Keratinocyte (primary cell): ENCODE results near the gene SPRY4. TPM values are rescaled to one million over a fixed set of nuclear protein-coding genes. Genes with fewer than 3 reads are reported as not detected.

Experiments
- DNase-seq: peaks from one replicate; pipeline ENCODE4 v3.0.0-alpha.2; 2011; ENCODE audit warnings: low read depth, missing footprints, low spot score
- FAIRE-seq: peaks from 2 replicates; lab custom pipeline; 2011; peaks lifted over from hg19 to GRCh38; lab: Jason Lieb, UNC
- H2AFZ ChIP-seq: 2 replicates; pipeline ENCODE4 v1.6.0; 2012; ENCODE audit warnings: low read length, control low read depth, inconsistent platforms; ENCODE audit not compliant: control insufficient read depth
- H3K27ac ChIP-seq: 2 replicates; pipeline ENCODE4 v1.5.1; 2011; ENCODE audit warnings: low read length; ENCODE audit not compliant: control insufficient read depth, insufficient read depth
- H3K27me3 ChIP-seq: 3 replicates; pipeline ENCODE4 v1.6.0; 2011; ENCODE audit warnings: low read length; ENCODE audit not compliant: control insufficient read depth, insufficient read depth; ENCODE audit errors: extremely low read depth
- H3K36me3 ChIP-seq, 2 experiments: 2 replicates in 1 of 2; 3 replicates in 1 of 2; pipeline ENCODE4 v1.5.1; 2011; ENCODE audit warnings: low read length in 2 of 2, mild to moderate bottlenecking in 1 of 2; ENCODE audit not compliant: control insufficient read depth in 2 of 2, insufficient read depth in 2 of 2; ENCODE audit errors: extremely low read depth in 1 of 2
- H3K4me1 ChIP-seq: 3 replicates; pipeline ENCODE4 v1.5.1; 2011; ENCODE audit warnings: low read length; ENCODE audit not compliant: control insufficient read depth, insufficient read depth; ENCODE audit errors: extremely low read depth
- H3K4me2 ChIP-seq: 3 replicates; pipeline ENCODE4 v1.6.0; 2011; ENCODE audit warnings: low read depth, low read length; ENCODE audit not compliant: control insufficient read depth, insufficient read depth; ENCODE audit errors: extremely low read depth
- H3K4me3 ChIP-seq, 3 experiments: fragments of 200-600 bp in 1 of 3; sonication (generic) in 1 of 3; 2 replicates in 2 of 3; 3 replicates in 1 of 3; pipeline ENCODE4 v1.5.1; 2011 to 2016; ENCODE audit warnings: low read length in 3 of 3, mild to moderate bottlenecking in 3 of 3, control low read depth in 2 of 3, inconsistent platforms in 1 of 3, low read depth in 1 of 3, mixed read lengths in 1 of 3, mixed run types in 1 of 3, moderate library complexity in 1 of 3; ENCODE audit not compliant: control insufficient read depth in 2 of 3, insufficient read depth in 2 of 3; ENCODE audit errors: extremely low read depth in 1 of 3
- H3K79me2 ChIP-seq: 2 replicates; pipeline ENCODE4 v1.6.0; 2012; ENCODE audit warnings: low read length; ENCODE audit not compliant: control insufficient read depth, insufficient read depth
- H3K9ac ChIP-seq: 3 replicates; pipeline ENCODE4 v1.6.0; 2011; ENCODE audit warnings: low read length; ENCODE audit not compliant: control insufficient read depth, insufficient read depth; ENCODE audit errors: extremely low read depth
- H3K9me1 ChIP-seq: 3 replicates; pipeline ENCODE4 v1.6.0; 2011; ENCODE audit warnings: low read length; ENCODE audit not compliant: control insufficient read depth, insufficient read depth; ENCODE audit errors: extremely low read depth
- H3K9me3 ChIP-seq: 2 replicates; pipeline ENCODE4 v1.5.1; 2012; ENCODE audit warnings: low read depth, low read length; ENCODE audit not compliant: control insufficient read depth
- H4K20me1 ChIP-seq: 3 replicates; pipeline ENCODE4 v1.6.0; 2011; ENCODE audit warnings: low read length; ENCODE audit not compliant: control insufficient read depth, insufficient read depth; ENCODE audit errors: extremely low read depth
- CTCF ChIP-seq, 3 experiments: IDR thresholded peaks in 1 of 3; conservative IDR thresholded peaks in 1 of 3; optimal IDR thresholded peaks in 1 of 3; 2 replicates in 2 of 3; 3 replicates in 1 of 3; pipeline versions ENCODE3 to v1.5.1; 2011; ENCODE audit warnings: low read length in 3 of 3, mild to moderate bottlenecking in 3 of 3, moderate library complexity in 2 of 3, control low read depth in 1 of 3, inconsistent platforms in 1 of 3; ENCODE audit not compliant: insufficient read depth in 2 of 3; ENCODE audit errors: extremely low read depth in 1 of 3
- EZH2 ChIP-seq: IDR thresholded peaks from one replicate; pipeline ENCODE4 v1.6.1; 2012; ENCODE audit warnings: inconsistent platforms, mild to moderate bottlenecking, low read length, moderate library complexity
- dilution Hi-C: fragments of 300-500 bp; cut with MboI; formaldehyde crosslinking; loops from one replicate; pipeline ENCODE4 v1.7.0; 2020; ENCODE audit warnings: low sequenced_read_pairs; ENCODE audit not compliant: extremely low pct_ligation_motif_present
- polyA plus RNA-seq, 5 experiments: library from polyadenylated mRNA; depleted of rRNA in 3 of 5; stranded (reverse) in 3 of 5; stranded (forward) in 1 of 5; unstranded in 1 of 5; fragments of >200 nt; gene quantifications; 1 replicate in 1 of 5; 2 replicates in 3 of 5; 3 replicates in 1 of 5; pipeline versions ENCODE4 v1.2.1 to v1.2.3, GENCODE V29; 2011 to 2012; ENCODE audit warnings: missing spikeins in 2 of 5, low read depth in 1 of 5, low replicate concordance in 1 of 5

The SPRY4 gene
- polyA plus RNA-seq, 1 donor (not counting 4 experiments of a cell fraction or from before 2014, with no cell fraction given) = 10.2 TPM

GRCh38 chr5:142289708-142290576 lies 34.9 kb downstream of the SPRY4 start:
- Histone ChIP-seq H3K27me3 (no peaks in the 10 kb centered on the region), H4K20me1 (no peaks in the 10 kb centered on the region), H3K27ac (no peak overlapping the region), H2AFZ (no peak overlapping the region), H3K9ac (no peak overlapping the region), H3K36me3 (no peaks in the 10 kb centered on the region), H3K9me1 (no peaks in the 10 kb centered on the region), H3K4me1 (peaks cover 4% of the 10 kb centered on the region), H3K79me2 (no peaks in the 10 kb centered on the region), H3K4me3 (no peak overlapping the region), H3K9me3 (no peaks in the 10 kb centered on the region), H3K4me2 (no peak overlapping the region)
- FAIRE-seq (no peak), DNase-seq (no peak)
- TF ChIP-seq CTCF (optimal IDR thresholded peaks at IDR 0.05 in 1 of 3, IDR thresholded peaks at IDR 0.05 in 1 of 3, conservative IDR thresholded peaks at IDR 0.05 in 1 of 3; ENCODE audit: extremely low read depth in 1 of 3, insufficient read depth in 2 of 3, low read length in 3 of 3) (no peak), EZH2 (no peak)
- dilution Hi-C loops = no loop called here

- Histone ChIP-seq H4K20me1 (no peaks in the 10 kb centered on the region), H2AFZ (no peak overlapping the region), H3K27me3 (no peaks in the 10 kb centered on the region), H3K9me3 (no peaks in the 10 kb centered on the region), H3K36me3 (no peaks in the 10 kb centered on the region), H3K79me2 (no peaks in the 10 kb centered on the region), H3K4me2 (no peak overlapping the region), H3K9ac (no peak overlapping the region), H3K27ac (no peak overlapping the region), H3K4me3 (no peak overlapping the region), H3K4me1 (peaks cover 8% of the 10 kb centered on the region), H3K9me1 (no peaks in the 10 kb centered on the region)
- TF ChIP-seq CTCF (optimal IDR thresholded peaks at IDR 0.05 in 1 of 3, IDR thresholded peaks at IDR 0.05 in 1 of 3, conservative IDR thresholded peaks at IDR 0.05 in 1 of 3; ENCODE audit: extremely low read depth in 1 of 3, insufficient read depth in 2 of 3, low read length in 3 of 3) = no peak
- no peak for TF ChIP-seq EZH2
- FAIRE-seq (no peak), DNase-seq (no peak)
- dilution Hi-C loops = no loop called here
Measured at GRCh38 chr5:142287973-142288313, 36.9 kb downstream of the SPRY4 start.
